ENCODE data around the gene LRRC36.

The LRRC36 gene

DNA sequence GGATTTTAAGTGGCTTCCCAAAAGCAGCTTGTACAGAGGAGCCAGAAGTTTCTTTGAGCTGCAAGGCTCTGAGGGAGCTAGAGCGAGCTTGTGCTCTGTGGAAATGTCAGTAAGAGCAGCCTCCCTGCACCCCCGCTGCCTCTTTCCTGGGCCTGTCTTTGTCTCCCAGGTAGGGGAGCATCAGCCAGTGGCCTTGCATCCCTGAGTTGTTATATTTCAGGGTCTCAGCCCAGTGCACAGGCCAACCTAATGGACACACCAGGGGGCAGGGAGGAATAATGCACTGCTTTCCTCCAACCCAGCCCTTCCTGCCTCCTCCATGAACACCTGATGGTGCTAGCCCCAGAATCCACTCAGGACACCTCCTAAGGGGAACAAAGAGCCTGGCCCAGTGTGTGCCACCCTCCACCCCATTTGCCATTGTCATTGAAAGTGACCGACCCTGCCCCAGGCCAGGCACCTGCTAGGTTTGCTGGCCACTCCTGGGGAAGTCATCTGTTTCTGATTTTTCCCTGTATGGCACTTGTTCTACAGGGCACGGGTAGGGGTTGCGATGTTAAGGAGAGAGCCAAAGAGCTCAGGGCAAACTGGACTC lies 60.3 kb downstream of the LRRC36 start:
- no peak overlapping the region for H3K4me3 ChIP-seq (ENCODE audit: low read length)
- no peak for TF ChIP-seq ZNF274 (IDR thresholded peaks at IDR 0.05; ENCODE audit: low read depth, low read length)

DNA sequence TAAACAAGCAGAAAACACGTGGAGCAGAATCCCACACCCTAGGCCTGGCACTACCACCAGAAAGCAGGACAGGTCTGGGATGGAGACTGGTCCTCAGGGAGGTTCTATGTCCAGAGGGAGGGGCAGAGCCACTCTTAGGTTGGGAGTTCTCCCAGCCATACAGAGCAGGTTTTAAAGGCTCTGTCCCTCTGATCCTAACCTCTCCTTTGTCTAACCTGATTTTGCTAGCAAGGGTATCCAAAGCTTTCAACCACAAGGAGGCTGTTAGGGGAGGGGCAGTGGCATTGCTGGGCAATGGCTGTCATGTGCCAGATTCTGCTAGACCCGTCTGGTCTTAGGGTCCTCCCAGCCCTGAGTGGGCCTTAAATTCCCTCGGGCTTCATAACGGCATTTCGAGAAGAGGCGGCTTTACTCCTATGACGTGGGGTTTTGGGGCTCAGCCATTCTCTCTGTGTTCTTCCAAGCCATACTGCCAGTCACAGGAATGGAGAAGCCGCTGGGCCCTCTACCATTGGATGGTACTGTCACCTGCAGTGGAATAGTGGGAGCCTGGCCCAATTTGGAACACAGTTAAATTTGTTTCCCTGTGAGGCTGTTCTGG lies 61.0 kb downstream of the LRRC36 start:
- TF ChIP-seq ZNF274 (IDR thresholded peaks at IDR 0.05; ENCODE audit: low read depth, low read length), result no peak
- no peak overlapping the region for H3K4me3 ChIP-seq (ENCODE audit: low read length)

DNA sequence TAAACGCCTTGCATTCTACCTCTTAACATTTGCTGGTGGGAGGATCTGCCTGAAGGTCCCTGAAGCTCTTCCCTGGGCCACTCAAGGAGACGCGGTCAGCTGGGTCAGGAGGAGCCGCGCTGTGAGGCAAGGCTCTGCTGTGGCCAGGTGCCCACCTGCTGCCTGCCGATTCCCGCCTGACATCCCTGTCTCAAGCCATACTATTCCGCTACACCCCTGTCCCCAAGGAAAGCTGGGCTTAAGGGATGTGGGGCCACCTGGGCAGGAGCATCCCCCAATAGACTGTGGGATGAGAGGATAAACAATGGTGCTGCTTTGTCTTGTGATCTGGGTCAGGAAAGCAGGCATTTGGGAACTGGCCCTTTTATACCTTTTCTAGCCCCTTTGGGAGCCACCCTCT lies 61.6 kb downstream of the LRRC36 start:
- no peak for TF ChIP-seq ZNF274 (IDR thresholded peaks at IDR 0.05; ENCODE audit: low read depth, low read length)
- H3K4me3 ChIP-seq (ENCODE audit: low read length), result no peak overlapping the region

DNA sequence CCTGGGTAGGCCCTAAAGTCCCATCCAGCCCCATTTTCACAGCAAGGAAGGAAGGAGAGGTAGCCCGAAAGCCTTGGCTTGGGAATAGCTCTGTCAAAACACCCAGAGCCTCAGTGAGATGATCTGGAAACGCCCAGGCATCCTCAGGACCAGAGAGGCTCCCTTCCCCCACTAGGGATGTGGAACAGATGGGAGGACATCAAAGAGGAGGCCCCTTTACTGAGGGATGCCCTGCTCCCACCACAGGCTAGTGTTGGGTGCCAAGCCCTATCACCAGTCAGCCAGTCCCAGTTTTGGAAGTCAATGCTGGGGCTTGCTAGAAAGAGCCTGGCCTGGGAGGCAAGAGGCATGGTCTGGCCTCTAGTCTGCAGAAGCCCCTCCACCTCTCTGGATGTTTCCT lies 62.0 kb downstream of the LRRC36 start:
- TF ChIP-seq ZNF274 (IDR thresholded peaks at IDR 0.05; ENCODE audit: low read depth, low read length), result no peak
- no peak overlapping the region for H3K4me3 ChIP-seq (ENCODE audit: low read length)

DNA sequence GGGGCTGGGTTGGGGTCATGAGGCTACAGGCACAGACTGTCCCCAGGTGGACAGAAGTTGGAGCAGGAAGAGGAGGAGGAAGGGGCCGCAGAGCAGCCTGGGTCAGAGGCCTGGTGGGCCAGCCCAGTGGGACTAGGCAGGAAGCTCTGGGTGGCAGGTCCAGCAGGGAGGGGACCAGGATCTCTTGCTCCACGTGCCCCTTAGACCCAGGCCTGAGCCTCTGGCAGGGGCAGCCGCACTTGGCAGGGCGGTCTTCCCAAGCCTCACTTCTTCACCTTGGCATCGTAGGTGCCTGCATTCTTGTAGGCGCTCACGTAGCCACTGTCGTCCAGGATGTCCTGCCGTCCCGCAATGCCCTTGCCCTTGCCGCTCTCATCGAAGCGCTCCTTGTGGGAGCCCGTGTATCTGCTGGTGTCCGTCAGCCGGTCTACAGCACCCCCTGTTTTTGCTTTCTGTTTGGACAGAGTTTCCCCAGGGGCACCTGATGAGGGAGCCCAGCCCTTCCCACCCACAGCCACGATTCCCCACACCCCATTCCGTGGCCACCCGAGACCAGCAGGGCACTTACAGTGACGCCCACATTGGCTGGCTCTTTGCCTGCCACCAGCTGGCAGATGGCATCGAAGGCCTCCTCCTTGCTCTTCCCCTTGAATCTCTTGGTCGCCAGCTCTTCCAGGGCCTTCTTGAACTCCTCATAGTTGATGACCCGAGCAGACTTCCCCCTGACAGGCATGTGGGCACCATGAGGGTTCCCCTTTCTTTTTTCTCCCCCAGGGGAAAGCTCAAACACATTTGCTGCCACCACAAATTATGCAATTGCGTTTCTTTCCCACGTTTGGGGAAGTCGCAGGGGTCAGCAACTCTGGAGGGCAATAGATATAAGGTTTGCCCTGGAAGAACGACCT lies 63.5 kb downstream of the LRRC36 start:
- H3K4me3 ChIP-seq (ENCODE audit: low read length), result no peak overlapping the region
- no peak for TF ChIP-seq ZNF274 (IDR thresholded peaks at IDR 0.05; ENCODE audit: low read depth, low read length)

DNA sequence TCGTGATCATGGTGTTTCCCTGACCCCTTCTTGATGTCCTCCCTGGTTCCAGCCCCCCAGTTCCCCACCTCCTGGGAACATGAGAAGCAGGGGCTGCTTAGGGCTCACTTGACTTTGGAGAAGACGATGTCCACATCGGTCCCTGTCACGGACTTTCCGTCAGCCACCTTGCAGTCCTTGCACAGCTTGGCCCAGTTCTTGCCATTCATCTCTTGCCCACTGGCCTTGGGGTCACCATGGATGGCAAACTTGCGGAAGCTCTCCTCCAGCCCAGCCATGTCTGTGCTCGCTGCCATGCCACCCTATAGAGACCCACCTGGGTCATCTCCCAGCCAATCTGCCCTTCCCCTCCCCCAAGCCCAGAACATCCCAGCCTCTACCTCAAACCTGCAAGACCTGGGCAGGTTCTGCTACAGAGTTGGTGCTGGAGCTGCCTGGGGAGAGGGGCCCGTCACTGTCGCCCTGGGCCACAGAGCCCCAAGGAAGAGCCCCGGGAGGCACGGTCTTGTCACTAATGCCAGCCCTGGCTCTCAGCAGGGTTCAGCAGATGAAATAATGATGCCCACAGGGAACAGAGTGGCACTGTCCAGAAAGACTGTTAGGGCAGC lies 64.3 kb downstream of the LRRC36 start:
- no peak overlapping the region for H3K4me3 ChIP-seq (ENCODE audit: low read length)
- TF ChIP-seq ZNF274 (IDR thresholded peaks at IDR 0.05; ENCODE audit: low read depth, low read length), result no peak

DNA sequence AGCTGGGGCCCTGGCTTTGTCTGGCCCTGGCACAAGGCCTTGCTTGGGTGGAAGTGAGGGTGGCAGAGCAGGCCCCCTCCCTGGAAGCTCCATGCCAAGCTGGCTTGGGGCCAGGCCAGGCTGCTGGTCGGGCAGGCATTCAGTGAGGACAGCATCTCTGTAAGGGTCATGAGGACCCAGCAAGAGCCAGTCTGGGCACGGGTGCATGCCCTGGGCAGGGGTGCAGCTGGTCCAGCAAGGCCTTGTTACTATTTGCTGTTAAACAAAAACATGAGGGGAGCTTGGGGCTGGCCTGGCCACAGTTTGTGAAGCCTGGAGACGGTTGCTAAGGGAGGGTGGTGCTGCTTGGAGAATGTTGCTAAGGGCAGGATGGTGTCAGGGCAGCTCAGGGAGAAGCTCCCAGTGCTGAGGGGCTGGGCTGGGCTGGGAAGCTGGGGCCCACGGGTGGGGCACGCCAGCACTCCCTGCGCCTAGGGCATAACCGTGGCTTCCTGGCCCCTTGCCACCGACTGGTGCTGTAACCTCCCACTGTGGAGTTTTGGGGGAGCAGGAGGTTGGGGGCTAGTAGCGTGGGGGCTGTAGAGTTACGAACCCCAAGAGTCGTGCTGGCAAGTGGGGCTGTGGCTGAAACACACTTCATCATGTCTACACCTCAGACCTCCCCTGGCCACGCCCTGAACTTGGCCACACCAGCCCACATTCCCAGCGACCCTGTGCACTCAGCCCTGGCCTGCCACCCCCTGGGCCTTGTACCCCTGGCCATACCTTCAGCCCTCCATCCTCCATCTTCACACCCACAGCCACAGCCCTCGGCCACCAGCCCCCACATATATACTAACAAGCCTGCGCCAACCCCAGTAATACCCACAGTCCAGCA lies 65.0 kb downstream of the LRRC36 start:
- no peak overlapping the region for H3K4me3 ChIP-seq (ENCODE audit: low read length)
- TF ChIP-seq ZNF274 (IDR thresholded peaks at IDR 0.05; ENCODE audit: low read depth, low read length), result no peak

DNA sequence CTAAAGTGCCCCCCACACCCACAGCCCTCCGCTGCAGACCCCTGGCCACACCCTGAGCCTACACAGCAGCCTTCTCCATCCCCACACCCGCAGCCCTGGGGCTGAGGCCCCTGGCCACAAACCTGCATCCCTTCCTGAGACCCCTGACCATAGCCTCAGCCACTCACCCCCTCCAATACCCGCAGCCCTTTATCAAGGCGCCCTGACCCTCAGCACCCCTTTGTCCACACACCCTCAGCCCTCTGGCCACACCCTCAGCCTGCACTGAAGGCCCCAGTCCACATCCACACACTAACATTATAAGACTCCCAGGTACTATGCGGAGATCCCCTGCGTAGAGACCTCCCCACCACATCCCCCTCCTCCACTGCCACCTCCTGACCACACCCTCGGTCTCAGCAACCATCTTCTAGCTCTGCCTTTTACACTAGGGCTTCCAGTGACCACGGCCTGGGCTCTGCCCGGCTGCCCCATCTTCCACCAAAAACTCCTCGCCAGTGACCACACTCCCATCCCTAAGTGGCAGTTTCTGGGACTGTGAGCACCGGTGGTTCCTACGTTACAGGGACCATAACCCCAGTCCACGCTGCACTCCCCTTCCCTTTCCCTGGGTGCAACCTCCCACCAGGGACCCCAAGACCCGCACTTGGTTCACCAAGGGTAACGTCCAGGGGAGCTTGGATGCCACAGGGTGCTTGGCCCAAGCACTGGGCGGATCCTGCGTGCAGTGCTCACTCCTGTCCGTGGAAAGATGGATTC lies 65.9 kb downstream of the LRRC36 start:
- no peak overlapping the region for H3K4me3 ChIP-seq (ENCODE audit: low read length)

DNA sequence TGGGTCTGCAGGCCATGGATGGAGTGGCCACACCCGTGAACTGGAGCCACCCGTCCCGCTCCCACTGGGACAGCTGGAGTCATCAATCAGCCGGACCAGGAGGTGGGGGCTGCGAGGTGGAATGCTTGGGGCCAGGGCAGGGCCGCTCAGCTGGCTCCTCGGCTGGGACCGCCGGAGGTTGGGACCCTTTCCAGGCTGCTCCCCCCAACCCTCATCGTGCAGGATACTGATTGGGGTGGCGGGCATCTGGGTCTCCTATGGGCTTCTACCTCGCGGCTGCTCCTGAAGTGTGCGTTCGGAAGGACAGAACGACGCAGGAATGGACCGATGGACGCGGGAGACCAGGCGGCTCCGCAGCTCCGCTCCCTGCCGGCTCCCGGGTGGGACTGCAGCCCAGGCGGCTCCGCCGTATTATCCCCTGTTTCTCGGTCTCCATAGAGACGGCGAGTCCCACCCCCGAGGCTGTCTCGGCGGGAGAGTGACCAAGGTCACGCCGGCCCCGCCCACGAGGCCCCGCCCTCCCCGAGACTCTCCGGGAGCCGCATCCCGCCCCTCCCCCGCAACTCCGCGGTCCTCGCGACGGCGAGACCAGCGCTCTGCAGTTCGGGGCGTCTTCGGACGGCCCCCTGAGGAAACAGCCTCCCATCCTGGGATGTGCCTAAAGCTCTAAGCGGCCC lies 66.6 kb downstream of the LRRC36 start, which contains the start of gene TPPP3:
TPPP3 (minus strand) TSS at position 388 of the 677 bp plus-strand sequence. CDS start 2,387 bp downstream, outside the sequence.
- no peak within 1 kb of the TSS for H3K4me3 ChIP-seq (ENCODE audit: low read length)
- TF ChIP-seq ZNF274 (IDR thresholded peaks at IDR 0.05; ENCODE audit: low read depth, low read length), result no peak

More for the DNA sequence above, 65.9 kb downstream of the LRRC36 start:
- TF ChIP-seq ZNF274 (IDR thresholded peaks at IDR 0.05; ENCODE audit: low read depth, low read length), result no peak

DNA sequence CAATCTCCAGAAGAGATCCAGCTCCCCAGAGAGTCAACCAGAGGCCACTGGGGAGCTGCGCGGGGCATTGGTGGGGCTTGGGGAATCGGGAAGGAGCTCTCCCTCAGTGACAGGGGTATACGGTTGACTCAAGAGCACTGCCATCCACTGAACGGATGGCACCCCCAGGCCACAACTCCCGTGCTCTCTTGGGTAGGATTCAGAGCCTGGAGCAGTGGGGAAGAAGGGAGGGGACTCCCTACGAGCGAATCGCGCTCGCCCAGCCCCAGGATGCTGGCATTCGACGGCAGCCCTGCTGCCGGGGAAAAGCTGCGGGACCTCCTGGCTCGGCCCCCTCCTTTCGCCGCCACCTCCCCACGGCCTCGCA lies 67.2 kb downstream of the LRRC36 start:
- H3K4me3 ChIP-seq (ENCODE audit: low read length), result no peak overlapping the region
- no peak for TF ChIP-seq ZNF274 (IDR thresholded peaks at IDR 0.05; ENCODE audit: low read depth, low read length)

DNA sequence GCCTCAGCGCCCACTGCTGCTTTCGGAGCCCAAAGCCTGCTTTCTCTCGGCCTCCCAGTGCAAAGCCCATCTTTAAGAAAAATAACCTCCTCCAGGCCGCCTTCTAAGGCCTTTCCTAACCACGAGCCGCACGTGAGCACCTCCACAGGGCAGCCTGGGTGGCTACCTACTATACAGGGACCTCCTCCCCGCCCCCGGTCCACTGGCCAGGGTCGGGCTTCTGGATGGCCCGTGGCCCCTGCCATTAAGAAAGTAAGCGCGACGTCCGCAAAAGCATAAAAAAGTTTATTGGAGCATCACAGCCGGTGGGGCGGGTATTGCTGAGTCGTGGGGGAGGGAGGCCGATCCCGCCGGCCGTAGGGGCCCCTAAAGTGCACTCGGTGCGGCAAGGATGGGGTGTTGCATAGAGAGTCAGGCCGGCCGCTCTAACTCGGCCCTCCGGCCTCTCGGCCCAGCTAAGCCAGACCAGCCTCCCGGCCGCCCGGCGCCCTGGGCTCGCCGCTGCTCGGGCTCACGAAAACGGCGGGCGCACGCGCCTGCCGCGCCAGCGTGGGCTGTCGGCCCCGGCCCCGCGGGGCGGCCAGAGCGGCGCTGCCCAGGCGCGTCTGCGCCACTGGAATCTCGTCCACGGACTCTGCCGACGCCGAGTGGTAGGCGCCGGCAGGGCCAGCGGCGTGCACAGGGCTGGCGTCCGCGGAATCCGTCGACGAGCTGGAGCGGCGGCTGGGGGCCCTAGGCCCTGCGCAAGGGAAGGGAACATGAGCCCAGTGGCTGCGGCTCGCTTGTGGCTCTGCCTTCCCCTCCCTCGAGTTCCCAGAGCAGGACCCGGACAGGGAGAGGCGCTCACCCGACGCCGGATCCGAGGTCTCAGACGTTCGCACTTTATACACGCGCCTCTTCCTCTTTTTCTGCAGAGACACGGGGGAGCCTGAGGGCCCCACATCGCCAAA lies 67.8 kb downstream of the LRRC36 start:
- H3K4me3 ChIP-seq (ENCODE audit: low read length), result no peak overlapping the region
- no peak for TF ChIP-seq ZNF274 (IDR thresholded peaks at IDR 0.05; ENCODE audit: low read depth, low read length)

Measured in GM08714 (cell line).